H9 (cell line): ENCODE data around the gene EEF1G. TPM values are rescaled to one million over a fixed set of nuclear protein-coding genes. Genes with fewer than 3 reads are reported as not detected.

Experiments used
- DNase-seq: peaks from one replicate; pipeline ENCODE4 v3.0.0-alpha.2; 2017
- H2AFZ ChIP-seq: one replicate; pipeline ENCODE4 v1.6.1; 2013; ENCODE audit warnings: mild to moderate bottlenecking, low read length, control low read depth, moderate library complexity
- H2AK5ac ChIP-seq: 2 replicates; pipeline ENCODE4 v1.6.1; 2013; ENCODE audit warnings: low read length, control low read depth, mixed read lengths; ENCODE audit not compliant: insufficient read length
- H2BK120ac ChIP-seq: one replicate; pipeline ENCODE4 v1.6.1; 2013; ENCODE audit warnings: low read depth, mild to moderate bottlenecking, low read length, control low read depth, inconsistent platforms; ENCODE audit not compliant: poor library complexity, severe bottlenecking
- H2BK12ac ChIP-seq: 2 replicates; pipeline ENCODE4 v1.6.1; 2013; ENCODE audit warnings: low read length, control low read depth, mixed read lengths, low read depth; ENCODE audit not compliant: insufficient read length
- H2BK15ac ChIP-seq: 2 replicates; pipeline ENCODE4 v1.6.1; 2013; ENCODE audit warnings: low read depth, low read length, control low read depth
- H2BK20ac ChIP-seq: one replicate; pipeline ENCODE4 v1.6.1; 2013; ENCODE audit warnings: low read depth, mild to moderate bottlenecking, low read length, control low read depth, inconsistent platforms; ENCODE audit not compliant: poor library complexity, severe bottlenecking
- H2BK5ac ChIP-seq: 2 replicates; pipeline ENCODE4 v1.6.1; 2013; ENCODE audit warnings: low read length, control low read depth, mixed read lengths; ENCODE audit not compliant: insufficient read length
- H3K14ac ChIP-seq: 2 replicates; pipeline ENCODE4 v1.6.1; 2013; ENCODE audit warnings: low read length, control low read depth; ENCODE audit not compliant: insufficient read depth
- H3K18ac ChIP-seq: 2 replicates; pipeline ENCODE4 v1.6.1; 2013; ENCODE audit warnings: low read depth, mild to moderate bottlenecking, mixed read lengths, low read length, control low read depth; ENCODE audit not compliant: insufficient read length
- H3K23ac ChIP-seq: 2 replicates; pipeline ENCODE4 v1.6.1; 2013; ENCODE audit warnings: low read length, control low read depth, mixed read lengths, low read depth; ENCODE audit not compliant: insufficient read length
- H3K23me2 ChIP-seq: 2 replicates; pipeline ENCODE4 v1.6.1; 2013; ENCODE audit warnings: low read depth, mild to moderate bottlenecking, mixed read lengths, low read length, control low read depth; ENCODE audit not compliant: insufficient read length, poor library complexity, severe bottlenecking
- H3K27ac ChIP-seq: 2 replicates; pipeline ENCODE4 v1.5.1; 2013; ENCODE audit warnings: low read length, control low read depth, mixed read lengths, low read depth; ENCODE audit not compliant: insufficient read length
- H3K27me3 ChIP-seq: 2 replicates; pipeline ENCODE4 v1.6.1; 2013; ENCODE audit warnings: low read length, control low read depth, inconsistent platforms; ENCODE audit not compliant: insufficient read depth
- H3K4ac ChIP-seq: 2 replicates; pipeline ENCODE4 v1.6.1; 2013; ENCODE audit warnings: low read depth, mild to moderate bottlenecking, control low read depth, inconsistent platforms, low read length, moderate library complexity
- H3K4me1 ChIP-seq: 2 replicates; pipeline ENCODE4 v1.6.1; 2013; ENCODE audit warnings: low read length, control low read depth, inconsistent platforms; ENCODE audit not compliant: insufficient read depth
- H3K4me2 ChIP-seq: 2 replicates; pipeline ENCODE4 v1.6.1; 2013; ENCODE audit warnings: low read length, control low read depth, mixed read lengths; ENCODE audit not compliant: insufficient read length, insufficient read depth
- H3K56ac ChIP-seq: 2 replicates; pipeline ENCODE4 v1.6.1; 2013; ENCODE audit warnings: low read depth, mild to moderate bottlenecking, mixed read lengths, low read length, control low read depth; ENCODE audit not compliant: insufficient read length
- H3K79me1 ChIP-seq: 2 replicates; pipeline ENCODE4 v1.6.1; 2013; ENCODE audit warnings: low read depth, mild to moderate bottlenecking, moderate library complexity, low read length, control low read depth, inconsistent platforms; ENCODE audit not compliant: insufficient read depth, poor library complexity, severe bottlenecking
- H3K79me2 ChIP-seq: 2 replicates; pipeline ENCODE4 v1.6.1; 2013; ENCODE audit warnings: low read length, control low read depth, inconsistent platforms; ENCODE audit not compliant: insufficient read depth
- H3K9ac ChIP-seq: 2 replicates; pipeline ENCODE4 v1.6.1; 2013; ENCODE audit warnings: low read length, control low read depth, mixed read lengths; ENCODE audit not compliant: insufficient read length; ENCODE audit errors: extremely low read depth
- H3K9me3 ChIP-seq: one replicate; pipeline ENCODE4 v1.6.1; 2013; ENCODE audit warnings: low read depth, low read length, inconsistent platforms; ENCODE audit not compliant: control insufficient read depth
- H3T11ph ChIP-seq: one replicate; pipeline ENCODE4 v1.6.1; 2013; ENCODE audit warnings: mild to moderate bottlenecking, low read length, control low read depth, inconsistent platforms
- H4K20me1 ChIP-seq: one replicate; pipeline ENCODE4 v1.6.1; 2013; ENCODE audit not compliant: control insufficient read depth, insufficient read length, insufficient read depth
- H4K5ac ChIP-seq: 2 replicates; pipeline ENCODE4 v1.6.1; 2013; ENCODE audit warnings: low read depth, mild to moderate bottlenecking, mixed read lengths, low read length, control low read depth; ENCODE audit not compliant: insufficient read length
- H4K8ac ChIP-seq: replicated peaks from 2 replicates; pipeline ENCODE4 v1.6.1; 2013; ENCODE audit warnings: low read length, control low read depth, mixed read lengths, low read depth; ENCODE audit not compliant: insufficient read length
- H4K91ac ChIP-seq: 2 replicates; pipeline ENCODE4 v1.6.1; 2013; ENCODE audit warnings: low read depth, mild to moderate bottlenecking, moderate library complexity, mixed read lengths, low read length, control low read depth; ENCODE audit not compliant: insufficient read length
- H3K27ac Mint-ChIP-seq, 3 experiments: 2 replicates in 2 of 3; 3 replicates in 1 of 3; pipeline ENCODE4 v1.8.0; 2020 to 2021; ENCODE audit warnings: mixed read lengths in 3 of 3, mild to moderate bottlenecking in 1 of 3, moderate library complexity in 1 of 3
- H3K27me3 Mint-ChIP-seq: 2 replicates; pipeline ENCODE4 v1.8.0; 2021; ENCODE audit warnings: low read depth, mild to moderate bottlenecking, moderate library complexity, mixed read lengths
- H3K36me3 Mint-ChIP-seq, 3 experiments: 2 replicates in 2 of 3; 3 replicates in 1 of 3; pipeline ENCODE4 v1.8.0; 2020 to 2021; ENCODE audit warnings: low read depth in 3 of 3, mixed read lengths in 3 of 3; ENCODE audit not compliant: insufficient read depth in 1 of 3
- H3K4me1 Mint-ChIP-seq, 2 experiments: 2 replicates each; pipeline ENCODE4 v1.8.0; 2020; ENCODE audit warnings: mixed read lengths in 2 of 2
- H3K4me3 Mint-ChIP-seq, 2 experiments: 2 replicates in 1 of 2; 3 replicates in 1 of 2; pipeline ENCODE4 v1.8.0; 2020 to 2021; ENCODE audit warnings: mild to moderate bottlenecking in 2 of 2, mixed read lengths in 2 of 2, moderate library complexity in 1 of 2
- H3K9me3 Mint-ChIP-seq, 2 experiments: 2 replicates in 1 of 2; 3 replicates in 1 of 2; pipeline ENCODE4 v1.8.0; 2020; ENCODE audit warnings: mild to moderate bottlenecking in 2 of 2, mixed read lengths in 2 of 2, moderate library complexity in 1 of 2
- WGBS: extraction: QIAGEN DNeasy Blood & Tissue Kit; methylation state at CpG from one replicate; pipeline ENCODE4 v1.1.7; 2013; ENCODE audit warnings: missing lambda C conversion rate, low lambda C conversion rate, mixed read lengths; ENCODE audit not compliant: insufficient read length; ENCODE audit errors: extremely low coverage; 5-methylcytosine and 5-hydroxymethylcytosine counted together
- total RNA-seq: library from RNA; stranded (reverse); gene quantifications from 2 replicates; pipeline ENCODE4 v1.2.1, GENCODE V29; 2021
- TF ChIP-seq, protein P1 (sequence below): fragments of 200-600 bp; sonication (generic); conservative IDR thresholded peaks from 3 replicates; pipeline ENCODE4 v1.8.0; 2021; ENCODE audit warnings: antibody characterized with exemption, mild to moderate bottlenecking

Gene EEF1G
- total RNA-seq, 1 experiment from 2014 or later: 1,790 TPM

DNA sequence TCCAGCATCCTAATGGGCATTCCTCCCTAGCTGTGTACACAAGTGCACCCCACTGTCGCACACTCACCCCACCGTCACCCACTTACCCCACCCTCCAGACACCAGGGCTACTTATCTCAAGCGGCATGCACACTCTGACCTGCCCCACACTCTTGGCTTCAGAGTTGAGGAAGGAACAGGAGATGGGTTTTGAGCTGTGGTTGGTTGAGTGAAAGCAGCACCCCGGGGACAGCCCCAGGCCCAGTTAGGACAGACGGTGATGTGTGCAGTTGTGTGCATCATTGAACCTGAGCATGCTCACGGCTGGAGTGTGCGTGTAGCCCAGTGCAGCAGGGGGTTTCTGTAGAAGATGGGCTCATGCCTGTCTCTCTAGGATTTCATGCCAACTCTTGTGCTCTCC, 59.5 kb downstream of the EEF1G start:
- TF ChIP-seq, protein P1, sequence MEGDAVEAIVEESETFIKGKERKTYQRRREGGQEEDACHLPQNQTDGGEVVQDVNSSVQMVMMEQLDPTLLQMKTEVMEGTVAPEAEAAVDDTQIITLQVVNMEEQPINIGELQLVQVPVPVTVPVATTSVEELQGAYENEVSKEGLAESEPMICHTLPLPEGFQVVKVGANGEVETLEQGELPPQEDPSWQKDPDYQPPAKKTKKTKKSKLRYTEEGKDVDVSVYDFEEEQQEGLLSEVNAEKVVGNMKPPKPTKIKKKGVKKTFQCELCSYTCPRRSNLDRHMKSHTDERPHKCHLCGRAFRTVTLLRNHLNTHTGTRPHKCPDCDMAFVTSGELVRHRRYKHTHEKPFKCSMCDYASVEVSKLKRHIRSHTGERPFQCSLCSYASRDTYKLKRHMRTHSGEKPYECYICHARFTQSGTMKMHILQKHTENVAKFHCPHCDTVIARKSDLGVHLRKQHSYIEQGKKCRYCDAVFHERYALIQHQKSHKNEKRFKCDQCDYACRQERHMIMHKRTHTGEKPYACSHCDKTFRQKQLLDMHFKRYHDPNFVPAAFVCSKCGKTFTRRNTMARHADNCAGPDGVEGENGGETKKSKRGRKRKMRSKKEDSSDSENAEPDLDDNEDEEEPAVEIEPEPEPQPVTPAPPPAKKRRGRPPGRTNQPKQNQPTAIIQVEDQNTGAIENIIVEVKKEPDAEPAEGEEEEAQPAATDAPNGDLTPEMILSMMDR: no peak
- H3K9me3 ChIP-seq: no peaks in the 10 kb centered on the region
- no peak overlapping the region for H3K18ac ChIP-seq
- no peak overlapping the region for H2BK15ac ChIP-seq
- Mint-ChIP-seq H3K4me1 (no peaks in the 10 kb centered on the region), H3K4me3 (no peak overlapping the region), H3K27me3 (peaks cover 10% of the 10 kb centered on the region), H3K36me3 (peaks cover 0 to 3% (median 0%) of the 10 kb centered on the region in 3 experiments; a peak in 1 of 7 replicates), H3K27ac (no peak overlapping the region), H3K9me3 (no peaks in the 10 kb centered on the region; a peak in 1 of 5 replicates)
- H3K4me1 ChIP-seq: no peaks in the 10 kb centered on the region
- no peaks in the 10 kb centered on the region for H4K20me1 ChIP-seq
- H4K91ac ChIP-seq: no peak overlapping the region
- no peak overlapping the region for H2BK20ac ChIP-seq
- H3K79me2 ChIP-seq: no peaks in the 10 kb centered on the region
- H3K4me2 ChIP-seq: no peak overlapping the region
- H3K79me1 ChIP-seq: no peaks in the 10 kb centered on the region
- no peak overlapping the region for H2BK12ac ChIP-seq
- no peak overlapping the region for H4K8ac ChIP-seq
- no peak for DNase-seq
- no peak overlapping the region for H3K27ac ChIP-seq
- no peak overlapping the region for H2AFZ ChIP-seq
- no peak overlapping the region for H2BK5ac ChIP-seq
- no peak overlapping the region for H4K5ac ChIP-seq
- no peak overlapping the region for H2BK120ac ChIP-seq
- no peak overlapping the region for H3K9ac ChIP-seq
- no peak overlapping the region for H3T11ph ChIP-seq
- H3K23ac ChIP-seq: no peak overlapping the region
- whole genome bisulfite sequencing: no CpG with 5 or more reads among the region's 7 CpGs
- no peaks in the 10 kb centered on the region for H3K23me2 ChIP-seq
- no peak overlapping the region for H3K56ac ChIP-seq
- no peaks in the 10 kb centered on the region for H3K27me3 ChIP-seq
- no peak overlapping the region for H2AK5ac ChIP-seq
- H3K4ac ChIP-seq: no peak overlapping the region
- no peak overlapping the region; the same call in 1 of the 2 replicates for H3K14ac ChIP-seq
